ENCODE measurements around the gene MICAL1. TPM values are rescaled to one million over a fixed set of nuclear protein-coding genes. Genes with fewer than 3 reads are reported as not detected.

Gene MICAL1
- total and polyA plus RNA-seq, 10 of the 15 experiments (the other 5 are each of a cell fraction or from before 2014, with no cell fraction given): 0.32 to 71.6 (median 45.3) TPM

GRCh38 chr6:109455437-109456110 is at the start of gene MICAL1 (continued):
- TF ChIP-seq, protein P1, sequence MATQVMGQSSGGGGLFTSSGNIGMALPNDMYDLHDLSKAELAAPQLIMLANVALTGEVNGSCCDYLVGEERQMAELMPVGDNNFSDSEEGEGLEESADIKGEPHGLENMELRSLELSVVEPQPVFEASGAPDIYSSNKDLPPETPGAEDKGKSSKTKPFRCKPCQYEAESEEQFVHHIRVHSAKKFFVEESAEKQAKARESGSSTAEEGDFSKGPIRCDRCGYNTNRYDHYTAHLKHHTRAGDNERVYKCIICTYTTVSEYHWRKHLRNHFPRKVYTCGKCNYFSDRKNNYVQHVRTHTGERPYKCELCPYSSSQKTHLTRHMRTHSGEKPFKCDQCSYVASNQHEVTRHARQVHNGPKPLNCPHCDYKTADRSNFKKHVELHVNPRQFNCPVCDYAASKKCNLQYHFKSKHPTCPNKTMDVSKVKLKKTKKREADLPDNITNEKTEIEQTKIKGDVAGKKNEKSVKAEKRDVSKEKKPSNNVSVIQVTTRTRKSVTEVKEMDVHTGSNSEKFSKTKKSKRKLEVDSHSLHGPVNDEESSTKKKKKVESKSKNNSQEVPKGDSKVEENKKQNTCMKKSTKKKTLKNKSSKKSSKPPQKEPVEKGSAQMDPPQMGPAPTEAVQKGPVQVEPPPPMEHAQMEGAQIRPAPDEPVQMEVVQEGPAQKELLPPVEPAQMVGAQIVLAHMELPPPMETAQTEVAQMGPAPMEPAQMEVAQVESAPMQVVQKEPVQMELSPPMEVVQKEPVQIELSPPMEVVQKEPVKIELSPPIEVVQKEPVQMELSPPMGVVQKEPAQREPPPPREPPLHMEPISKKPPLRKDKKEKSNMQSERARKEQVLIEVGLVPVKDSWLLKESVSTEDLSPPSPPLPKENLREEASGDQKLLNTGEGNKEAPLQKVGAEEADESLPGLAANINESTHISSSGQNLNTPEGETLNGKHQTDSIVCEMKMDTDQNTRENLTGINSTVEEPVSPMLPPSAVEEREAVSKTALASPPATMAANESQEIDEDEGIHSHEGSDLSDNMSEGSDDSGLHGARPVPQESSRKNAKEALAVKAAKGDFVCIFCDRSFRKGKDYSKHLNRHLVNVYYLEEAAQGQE (IDR thresholded peaks at IDR 0.05; ENCODE audit: low read depth, low read length): no peak
- no peak for TF ChIP-seq TCF7 (IDR thresholded peaks at IDR 0.05; ENCODE audit: borderline replicate concordance)
- TF ChIP-seq TCF12 (IDR thresholded peaks at IDR 0.05; ENCODE audit: low read depth, low read length): peak; percentile 74; the same call in 1 of the 2 replicates
- TF ChIP-seq CEBPZ (IDR thresholded peaks at IDR 0.05; ENCODE audit: low read depth, low read length): no peak
- TF ChIP-seq MXI1 (IDR thresholded peaks at IDR 0.05; ENCODE audit: low read depth, low read length): 0 out of 2 replicates have a peak, but pooled peaks have one; percentile 47
- TF ChIP-seq E2F8 (IDR thresholded peaks at IDR 0.05; ENCODE audit: low read depth, partially characterized antibody): no peak
- TF ChIP-seq PAX5 (IDR thresholded peaks at IDR 0.05; ENCODE audit: borderline replicate concordance, low read depth, low read length): peak; percentile 95
- TF ChIP-seq, protein P2, sequence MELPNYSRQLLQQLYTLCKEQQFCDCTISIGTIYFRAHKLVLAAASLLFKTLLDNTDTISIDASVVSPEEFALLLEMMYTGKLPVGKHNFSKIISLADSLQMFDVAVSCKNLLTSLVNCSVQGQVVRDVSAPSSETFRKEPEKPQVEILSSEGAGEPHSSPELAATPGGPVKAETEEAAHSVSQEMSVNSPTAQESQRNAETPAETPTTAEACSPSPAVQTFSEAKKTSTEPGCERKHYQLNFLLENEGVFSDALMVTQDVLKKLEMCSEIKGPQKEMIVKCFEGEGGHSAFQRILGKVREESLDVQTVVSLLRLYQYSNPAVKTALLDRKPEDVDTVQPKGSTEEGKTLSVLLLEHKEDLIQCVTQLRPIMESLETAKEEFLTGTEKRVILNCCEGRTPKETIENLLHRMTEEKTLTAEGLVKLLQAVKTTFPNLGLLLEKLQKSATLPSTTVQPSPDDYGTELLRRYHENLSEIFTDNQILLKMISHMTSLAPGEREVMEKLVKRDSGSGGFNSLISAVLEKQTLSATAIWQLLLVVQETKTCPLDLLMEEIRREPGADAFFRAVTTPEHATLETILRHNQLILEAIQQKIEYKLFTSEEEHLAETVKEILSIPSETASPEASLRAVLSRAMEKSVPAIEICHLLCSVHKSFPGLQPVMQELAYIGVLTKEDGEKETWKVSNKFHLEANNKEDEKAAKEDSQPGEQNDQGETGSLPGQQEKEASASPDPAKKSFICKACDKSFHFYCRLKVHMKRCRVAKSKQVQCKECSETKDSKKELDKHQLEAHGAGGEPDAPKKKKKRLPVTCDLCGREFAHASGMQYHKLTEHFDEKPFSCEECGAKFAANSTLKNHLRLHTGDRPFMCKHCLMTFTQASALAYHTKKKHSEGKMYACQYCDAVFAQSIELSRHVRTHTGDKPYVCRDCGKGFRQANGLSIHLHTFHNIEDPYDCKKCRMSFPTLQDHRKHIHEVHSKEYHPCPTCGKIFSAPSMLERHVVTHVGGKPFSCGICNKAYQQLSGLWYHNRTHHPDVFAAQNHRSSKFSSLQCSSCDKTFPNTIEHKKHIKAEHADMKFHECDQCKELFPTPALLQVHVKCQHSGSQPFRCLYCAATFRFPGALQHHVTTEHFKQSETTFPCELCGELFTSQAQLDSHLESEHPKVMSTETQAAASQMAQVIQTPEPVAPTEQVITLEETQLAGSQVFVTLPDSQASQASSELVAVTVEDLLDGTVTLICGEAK (IDR thresholded peaks at IDR 0.05; ENCODE audit: borderline replicate concordance): peak; percentile 21; the same call in 1 of the 2 replicates
- no peak for TF ChIP-seq SIN3A (IDR thresholded peaks at IDR 0.05; ENCODE audit: low read depth, low read length)
- TF ChIP-seq SUZ12 (IDR thresholded peaks at IDR 0.05; ENCODE audit: unreplicated experiment): no peak
- TF ChIP-seq EED (IDR thresholded peaks at IDR 0.05; ENCODE audit: low read depth): peak; percentile 66
- TF ChIP-seq BCL11A (IDR thresholded peaks at IDR 0.05; ENCODE audit: low read depth, low read length): no peak; the same call in 1 of the 2 replicates
- TF ChIP-seq POLR2A (IDR thresholded peaks at IDR 0.05; ENCODE audit: low read depth, low read length): peak; percentile 82
- TF ChIP-seq JUND (IDR thresholded peaks at IDR 0.05; ENCODE audit: low read depth, low read length): no peak
- no peak for TF ChIP-seq ZNF217 (IDR thresholded peaks at IDR 0.05)
- TF ChIP-seq RBBP5 (conservative IDR thresholded peaks at IDR 0.05): no peak

Measured in GM12878 (cell line).